ENCODE data around the gene PTPN1. TPM values are rescaled to one million over a fixed set of nuclear protein-coding genes. Genes with fewer than 3 reads are reported as not detected.

PTPN1 gene
- total RNA-seq (10 to 100 TPM; 60.3 to 84.9 (median 73.5) TPM), polyA plus RNA-seq (10 to 100 TPM; 20.5 to 42.1 (median 25.0) TPM)
- long read RNA-seq, donor 1, full-length matches to known transcripts: 3 of 3 reads
- long read RNA-seq, donor 1, partial matches to known transcripts: 0 of 3 reads
- long read RNA-seq, donor 1, other reads (novel, unspliced or antisense): 0 of 3 reads
- long read RNA-seq, donor 2, full-length matches to known transcripts: 4 of 11 reads
- long read RNA-seq, donor 2, partial matches to known transcripts: 7 of 11 reads
- long read RNA-seq, donor 2, other reads (novel, unspliced or antisense): 0 of 11 reads

GRCh38 chr20:50509923-50510705, at the start of gene PTPN1:
PTPN1 (plus strand) TSS chr20:50510383; CDS start chr20:50510528, 145 bp downstream.
- TF ChIP-seq CTCF (IDR thresholded peaks at IDR 0.05 in 8 of 11, conservative IDR thresholded peaks at IDR 0.05 in 3 of 11): peak in 5 of 11 experiments; percentile 15 to 52 (median 29)
- peak; percentile 96 to 99 (median 97) for TF ChIP-seq POLR2A (IDR thresholded peaks at IDR 0.05)
- peak; percentile 100 for TF ChIP-seq POLR2AphosphoS5 (IDR thresholded peaks at IDR 0.05)

GRCh38 chr20:50460608-50461267, 49.4 kb upstream of the PTPN1 start:
- TF ChIP-seq POLR2A (IDR thresholded peaks at IDR 0.05) (peak in 1 of 3 donors; percentile 13), POLR2AphosphoS5 (IDR thresholded peaks at IDR 0.05) (peak; percentile 65 to 80 (median 71)), CTCF (IDR thresholded peaks at IDR 0.05 in 8 of 11, conservative IDR thresholded peaks at IDR 0.05 in 3 of 11) (peak; percentile 85 to 98 (median 94))
- H3K36me3 ChIP-seq: no peaks in the 10 kb centered on the region
- no peak overlapping the region for H3K4me3 ChIP-seq
- DNase-seq: peak; percentile 95
- intact Hi-C loops (cut with DNase I; ENCODE audit: low total_unique reads): loop anchor here (2.0 kb wide), 1 partner anchor 270 kb away; the partner anchor contains the start of gene CEBPB
- peaks cover 0 to 54% (median 23%) of the 10 kb centered on the region in 6 donors for H3K4me1 ChIP-seq
- 10 to 42% (median 27%) methylated on average over 7 to 13 of the region's 13 CpGs for WGBS, 5 donors
- peak overlapping the region in 5 of 8 donors; percentile 16 to 71 (median 37) for H3K27ac ChIP-seq
- H3K27me3 ChIP-seq (replicated peaks in 1 of 7): peaks cover 0 to 18% (median 0%) of the 10 kb centered on the region in 7 donors
- no peaks in the 10 kb centered on the region for H3K9me3 ChIP-seq

More at GRCh38 chr20:50509923-50510705, at the start of gene PTPN1:
- H3K4me3 ChIP-seq: peak within 1 kb of the TSS; percentile 84 to 100 (median 94)
- 0 to 3% (median 1%) methylated on average over 19 to 64 of the region's 64 CpGs for WGBS, 5 donors
- H3K27ac ChIP-seq: peak within 1 kb of the TSS; percentile 87 to 99 (median 96)
- no peaks in the 10 kb centered on the region for H3K9me3 ChIP-seq
- H3K36me3 ChIP-seq: no peaks in the 10 kb centered on the region
- intact Hi-C loops (cut with DNase I; ENCODE audit: low total_unique reads): no loop called here
- H3K4me1 ChIP-seq: peaks cover 44 to 67% (median 52%) of the 10 kb centered on the region in 6 donors
- no peaks in the 10 kb centered on the region for H3K27me3 ChIP-seq (replicated peaks in 1 of 7)
- DNase-seq: peak; percentile 98

GRCh38 chr20:50462093-50462690, 48.0 kb upstream of the PTPN1 start:
- Histone ChIP-seq H3K36me3 (no peaks in the 10 kb centered on the region), H3K9me3 (no peaks in the 10 kb centered on the region), H3K27me3 (replicated peaks in 1 of 7) (peaks cover 0 to 10% (median 0%) of the 10 kb centered on the region in 7 donors), H3K27ac (no peak overlapping the region), H3K4me3 (no peak overlapping the region), H3K4me1 (peaks cover 0 to 39% (median 16%) of the 10 kb centered on the region in 6 donors)
- WGBS, 5 donors: 79 to 94% (median 88%) methylated on average over 10 of the region's 10 CpGs
- intact Hi-C loops (cut with DNase I; ENCODE audit: low total_unique reads): no loop called here
- DNase-seq: no peak
- no peak for TF ChIP-seq CTCF (IDR thresholded peaks at IDR 0.05 in 8 of 11, conservative IDR thresholded peaks at IDR 0.05 in 3 of 11)
- no peak for TF ChIP-seq POLR2AphosphoS5 (IDR thresholded peaks at IDR 0.05)
- TF ChIP-seq POLR2A (IDR thresholded peaks at IDR 0.05): no peak
